Esophagus muscularis mucosa (tissue), 4 donors: ENCODE measurements around the gene ABHD17A. TPM values are rescaled to one million over a fixed set of nuclear protein-coding genes. Genes with fewer than 3 reads are reported as not detected.

ENCODE experiments used
- DNase-seq: peaks from one replicate; pipeline ENCODE4 v3.0.0-alpha.2; 2017; ENCODE audit errors: extremely low spot score
- H3K27ac ChIP-seq, 4 donors: fragments of 200-600 bp; sonication (generic); replicated peaks in 1 of 4; 1 replicate in 3 of 4; 2 replicates in 1 of 4; pipeline ENCODE4 v1.5.1; 2016 to 2019; ENCODE audit warnings: mild to moderate bottlenecking in 1 of 4
- H3K27me3 ChIP-seq, 4 donors: fragments of 200-600 bp; sonication (generic); one replicate each; pipeline versions ENCODE4 v1.5.1 to v1.6.0; 2016 to 2019
- H3K36me3 ChIP-seq, 4 donors: fragments of 200-600 bp; sonication (generic); one replicate each; pipeline ENCODE4 v1.5.1; 2016 to 2019
- H3K4me1 ChIP-seq, 4 donors: fragments of 200-600 bp; sonication (generic); one replicate each; pipeline ENCODE4 v1.5.1; 2016 to 2019
- H3K4me3 ChIP-seq, 4 donors: fragments of 200-600 bp; sonication (generic); 1 replicate in 2 of 4; 2 replicates in 2 of 4; pipeline ENCODE4 v1.5.1; 2016 to 2019; ENCODE audit warnings: mild to moderate bottlenecking in 4 of 4, moderate library complexity in 1 of 4
- H3K9me3 ChIP-seq, 4 donors: fragments of 200-600 bp; sonication (generic); 1 replicate in 3 of 4; 2 replicates in 1 of 4; pipeline ENCODE4 v1.5.1; 2016 to 2019
- EP300 ChIP-seq: sonication (generic); formaldehyde crosslinking; IDR thresholded peaks from one replicate; pipeline ENCODE4 v1.6.1; 2017; ENCODE audit warnings: antibody characterized with exemption
- POLR2A ChIP-seq: fragments of 450-650 bp; IDR thresholded peaks from one replicate; pipeline ENCODE4 v1.6.1; 2017; ENCODE audit warnings: antibody characterized with exemption, moderate library complexity, mild to moderate bottlenecking, low read depth
- POLR2AphosphoS5 ChIP-seq, 2 donors: sonication (generic); formaldehyde crosslinking; IDR thresholded peaks; one replicate each; pipeline ENCODE4 v1.6.1; 2017; ENCODE audit warnings: antibody characterized with exemption in 2 of 2
- WGBS: methylation state at CpG from one replicate; pipeline ENCODE4 v1.1.5; 2018; 5-methylcytosine and 5-hydroxymethylcytosine counted together
- intact Hi-C: fragments of 100-400 bp; cut with DNase I; formaldehyde crosslinking; loops from one replicate; pipeline ENCODE4 v1.15.1; 2023
- total RNA-seq, 4 donors: library from RNA; depleted of rRNA; stranded (reverse); fragments of >200 nt; gene quantifications; one replicate each; pipeline versions ENCODE4 v1.1.0 to v1.2.1, GENCODE V29; 2016
- TF ChIP-seq, protein P1 (sequence below), 3 experiments: fragments of 200-600 bp in 2 of 3; fragments of 450-650 bp in 1 of 3; sonication (generic) in 2 of 3; IDR thresholded peaks; one replicate each; pipeline ENCODE4 v1.5.1; 2017 to 2019; ENCODE audit warnings: antibody characterized with exemption in 3 of 3, mild to moderate bottlenecking in 2 of 3, moderate library complexity in 1 of 3

The ABHD17A gene
- total RNA-seq, 4 donors from 2014 or later = 89.7 to 125 (median 102) TPM

DNA sequence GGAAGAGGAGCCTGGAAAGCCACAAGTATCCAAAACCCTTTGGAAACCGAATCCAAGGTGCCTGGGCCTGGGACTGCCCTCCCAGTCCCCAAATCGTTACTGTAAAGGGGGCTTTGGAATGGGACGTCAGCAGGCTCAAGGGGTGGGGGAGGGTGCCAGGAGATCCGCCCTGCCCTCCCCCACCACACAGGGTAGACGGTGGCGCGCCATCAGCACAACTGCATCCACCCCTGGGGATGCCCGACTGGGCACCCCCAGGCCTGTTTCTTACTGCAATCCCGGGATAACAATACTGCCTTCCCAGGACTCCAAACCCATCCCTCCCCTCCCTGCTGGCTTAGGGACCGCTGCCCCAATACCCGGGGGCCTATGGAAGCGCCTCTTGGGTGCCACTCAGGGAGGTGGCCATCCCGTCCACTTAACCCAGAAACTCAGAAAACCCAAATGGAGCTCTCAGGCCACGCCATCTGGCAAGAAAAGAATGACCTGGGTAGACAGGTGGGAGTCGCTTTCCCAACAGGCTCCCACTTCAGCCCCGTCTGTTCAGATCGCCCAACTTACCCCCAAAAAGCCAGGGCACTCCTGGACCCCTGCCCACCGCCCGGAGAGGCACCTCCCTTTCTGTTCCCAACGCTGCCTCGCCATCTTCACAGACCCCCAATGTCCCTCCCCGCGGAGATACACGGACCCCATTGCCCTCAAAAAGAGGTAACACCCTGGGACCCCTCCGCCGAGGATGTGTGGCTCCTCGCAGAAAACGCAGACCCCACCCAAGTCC, 24.3 kb downstream of the ABHD17A start:
- Histone ChIP-seq H3K9me3 (no peaks in the 10 kb centered on the region), H3K27me3 (peaks cover 0 to 62% (median 10%) of the 10 kb centered on the region in 4 donors), H3K4me1 (peaks cover 57 to 85% (median 77%) of the 10 kb centered on the region in 4 donors), H3K4me3 (peak overlapping the region; percentile 72 to 94 (median 80)), H3K27ac (peak overlapping the region; percentile 54 to 89 (median 72)), H3K36me3 (no peaks in the 10 kb centered on the region)
- no peak for DNase-seq
- WGBS = 59% methylated on average over 27 of the region's 28 CpGs
- no peak for TF ChIP-seq POLR2AphosphoS5 (IDR thresholded peaks at IDR 0.05)
- no peak for TF ChIP-seq POLR2A
- no peak for TF ChIP-seq EP300
- TF ChIP-seq, protein P1, sequence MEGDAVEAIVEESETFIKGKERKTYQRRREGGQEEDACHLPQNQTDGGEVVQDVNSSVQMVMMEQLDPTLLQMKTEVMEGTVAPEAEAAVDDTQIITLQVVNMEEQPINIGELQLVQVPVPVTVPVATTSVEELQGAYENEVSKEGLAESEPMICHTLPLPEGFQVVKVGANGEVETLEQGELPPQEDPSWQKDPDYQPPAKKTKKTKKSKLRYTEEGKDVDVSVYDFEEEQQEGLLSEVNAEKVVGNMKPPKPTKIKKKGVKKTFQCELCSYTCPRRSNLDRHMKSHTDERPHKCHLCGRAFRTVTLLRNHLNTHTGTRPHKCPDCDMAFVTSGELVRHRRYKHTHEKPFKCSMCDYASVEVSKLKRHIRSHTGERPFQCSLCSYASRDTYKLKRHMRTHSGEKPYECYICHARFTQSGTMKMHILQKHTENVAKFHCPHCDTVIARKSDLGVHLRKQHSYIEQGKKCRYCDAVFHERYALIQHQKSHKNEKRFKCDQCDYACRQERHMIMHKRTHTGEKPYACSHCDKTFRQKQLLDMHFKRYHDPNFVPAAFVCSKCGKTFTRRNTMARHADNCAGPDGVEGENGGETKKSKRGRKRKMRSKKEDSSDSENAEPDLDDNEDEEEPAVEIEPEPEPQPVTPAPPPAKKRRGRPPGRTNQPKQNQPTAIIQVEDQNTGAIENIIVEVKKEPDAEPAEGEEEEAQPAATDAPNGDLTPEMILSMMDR (IDR thresholded peaks at IDR 0.05) = no peak
- intact Hi-C loops = no loop called here

DNA sequence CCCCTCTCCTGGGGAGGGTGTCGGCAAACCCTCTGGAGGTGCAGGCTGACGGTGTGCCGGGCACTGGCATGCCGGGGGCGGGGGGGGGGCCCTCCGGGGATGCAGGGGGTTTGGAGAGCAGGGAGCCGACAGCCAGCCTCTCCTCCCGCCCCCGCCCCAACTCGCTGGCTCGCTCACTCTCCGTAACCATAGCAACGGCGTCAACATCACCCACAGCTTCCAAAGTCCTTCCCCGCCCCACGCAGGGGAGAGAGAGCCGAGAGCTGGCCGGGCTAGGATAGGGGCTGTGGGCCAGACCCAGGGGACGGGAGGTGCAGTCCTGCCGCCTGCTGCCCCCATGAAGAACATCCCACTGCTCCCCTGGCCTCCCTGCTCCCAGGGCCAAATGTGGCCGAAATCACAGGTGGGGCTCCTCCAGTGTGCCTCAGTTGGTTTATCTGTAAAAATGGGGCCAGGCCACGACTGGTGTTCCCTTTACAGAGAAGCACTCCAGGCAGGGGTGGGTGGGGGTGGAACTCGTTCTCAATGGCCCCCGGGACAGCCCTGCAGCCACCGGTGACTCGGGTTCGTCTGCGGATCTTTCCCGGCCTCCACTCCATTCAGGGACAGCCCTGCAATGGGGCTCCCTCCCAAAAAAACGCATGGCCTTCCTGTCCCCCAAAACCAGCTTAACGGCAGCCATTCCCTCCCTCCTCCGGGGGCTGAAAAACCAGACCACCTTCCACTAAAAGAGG, 25.1 kb downstream of the ABHD17A start:
- Histone ChIP-seq H3K9me3 (no peaks in the 10 kb centered on the region), H3K36me3 (no peaks in the 10 kb centered on the region), H3K4me1 (peaks cover 63 to 89% (median 85%) of the 10 kb centered on the region in 4 donors), H3K27me3 (peaks cover 0 to 66% (median 10%) of the 10 kb centered on the region in 4 donors), H3K4me3 (peak overlapping the region in 3 of 4 donors; percentile 0 to 83 (median 4)), H3K27ac (peak overlapping the region; percentile 54 to 89 (median 72))
- 45% methylated on average over 9 of the region's 32 CpGs for WGBS
- DNase-seq = no peak
- TF ChIP-seq POLR2A (no peak), POLR2AphosphoS5 (IDR thresholded peaks at IDR 0.05) (no peak), EP300 (no peak)
- TF ChIP-seq, protein P1 (IDR thresholded peaks at IDR 0.05) = no peak
- intact Hi-C loops = no loop called here

DNA sequence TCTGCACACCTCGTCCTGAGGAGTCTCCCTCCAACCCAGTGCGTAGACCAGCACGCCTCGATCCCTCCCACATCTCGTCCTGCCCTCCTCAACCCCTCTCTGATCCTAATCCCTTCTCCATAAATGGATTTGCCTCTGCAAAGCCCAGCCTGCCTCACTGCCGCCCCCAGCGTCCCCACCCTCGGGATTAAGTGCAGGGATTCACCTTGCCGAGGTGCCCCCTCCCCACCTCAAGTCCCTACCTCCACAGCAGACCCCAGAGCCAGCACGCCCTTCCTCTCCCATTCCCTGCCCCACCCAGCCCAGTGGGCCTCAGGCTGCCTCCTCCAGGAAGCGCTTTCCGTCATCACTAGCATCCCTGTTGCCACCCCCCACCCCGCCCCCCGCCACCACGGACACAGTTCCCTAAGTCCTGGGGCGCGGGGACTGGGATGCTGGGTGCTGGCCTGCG, 25.9 kb downstream of the ABHD17A start:
- WGBS = 40% methylated on average over 15 of the region's 18 CpGs

DNA sequence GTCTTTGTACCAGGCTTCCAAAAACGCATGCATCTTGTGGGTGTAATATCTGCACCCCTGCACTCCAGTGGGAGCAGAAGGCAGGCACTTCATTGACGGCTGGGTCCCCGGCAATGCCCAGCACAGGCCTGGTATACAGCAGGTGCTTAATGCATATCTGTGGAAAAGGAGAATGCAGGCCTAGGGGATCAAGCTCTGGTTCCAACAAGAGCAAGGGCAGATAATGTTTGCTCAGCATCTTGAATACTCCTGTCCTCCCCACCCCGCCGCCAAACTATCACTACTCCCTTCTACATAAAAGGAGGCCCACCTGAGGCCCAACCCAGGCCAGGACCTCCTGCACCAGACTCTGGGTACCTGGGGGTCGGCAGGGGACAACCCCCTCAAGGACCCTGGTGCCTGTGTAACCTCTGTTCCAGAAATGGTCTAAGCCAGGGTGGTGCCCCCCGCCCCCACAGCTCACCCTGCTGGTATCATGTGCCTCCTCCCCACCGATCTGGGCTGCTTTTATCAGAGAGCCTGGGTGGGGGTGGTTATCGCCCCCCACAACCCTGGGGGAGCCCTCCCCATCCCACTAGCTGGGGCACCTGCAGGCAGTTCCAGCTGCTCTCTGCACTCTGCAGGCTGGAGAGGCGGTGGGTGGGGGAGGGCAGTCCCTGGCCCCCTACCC, 26.7 kb downstream of the ABHD17A start:
- no peaks in the 10 kb centered on the region for H3K9me3 ChIP-seq
- no peak for DNase-seq
- no peak overlapping the region for H3K4me3 ChIP-seq
- peaks cover 0 to 75% (median 10%) of the 10 kb centered on the region in 4 donors for H3K27me3 ChIP-seq
- peaks cover 75 to 95% (median 91%) of the 10 kb centered on the region in 4 donors for H3K4me1 ChIP-seq
- TF ChIP-seq POLR2AphosphoS5 (IDR thresholded peaks at IDR 0.05) = no peak
- TF ChIP-seq, protein P1 (IDR thresholded peaks at IDR 0.05) = no peak
- no peak for TF ChIP-seq EP300
- TF ChIP-seq POLR2A = no peak
- WGBS = 64% methylated on average over 6 of the region's 10 CpGs
- intact Hi-C loops = no loop called here
- peak overlapping the region; percentile 75 to 91 (median 86) for H3K27ac ChIP-seq
- peaks cover 0 to 5% (median 0%) of the 10 kb centered on the region in 4 donors for H3K36me3 ChIP-seq

More for the DNA sequence above, 25.9 kb downstream of the ABHD17A start:
- no peaks in the 10 kb centered on the region for H3K9me3 ChIP-seq
- no peak for TF ChIP-seq EP300
- H3K4me3 ChIP-seq = peak overlapping the region in 2 of 4 donors; percentile 0 to 83
- peak overlapping the region; percentile 54 to 89 (median 72) for H3K27ac ChIP-seq
- intact Hi-C loops = no loop called here
- peaks cover 0 to 67% (median 10%) of the 10 kb centered on the region in 4 donors for H3K27me3 ChIP-seq
- H3K4me1 ChIP-seq = peaks cover 67 to 89% (median 85%) of the 10 kb centered on the region in 4 donors
- DNase-seq = no peak
- H3K36me3 ChIP-seq = peaks cover 0 to under 1% (median 0%) of the 10 kb centered on the region in 4 donors
